Activated CD8-positive, alpha-beta T cell treated with anti-CD3 and anti-CD28 coated beads for 36 hours (primary cell): ENCODE data around the gene COL18A1. TPM values are rescaled to one million over a fixed set of nuclear protein-coding genes. Genes with fewer than 3 reads are reported as not detected.

Source experiments
- ATAC-seq: fragments of 200-7000 bp; cut with Tn5 transposase; one replicate; pipeline ENCODE4 v1.10.0; 2021; ENCODE audit warnings: mild to moderate bottlenecking, moderate library complexity
- CTCF ChIA-PET: fragments of 350-600 bp; sonication (Branson Sonifier 250); formaldehyde crosslinking; loops from one replicate; lab custom pipeline; 2021; ENCODE audit warnings: antibody characterized with exemption; lab: Charles Lee
- POLR2A ChIA-PET: fragments of 350-600 bp; sonication (Branson Sonifier 250); formaldehyde crosslinking; loops from one replicate; lab custom pipeline; 2021; ENCODE audit warnings: antibody characterized with exemption; lab: Charles Lee
- DNase-seq: peaks from one replicate; pipeline ENCODE4 v3.0.0-alpha.2; 2020
- H3K27ac Mint-ChIP-seq: one replicate; pipeline ENCODE4 v1.8.0; 2021; ENCODE audit warnings: mild to moderate bottlenecking, mixed read lengths
- H3K27me3 Mint-ChIP-seq: one replicate; pipeline ENCODE4 v1.8.0; 2021; ENCODE audit warnings: mixed read lengths
- H3K36me3 Mint-ChIP-seq: one replicate; pipeline ENCODE4 v1.8.0; 2021; ENCODE audit warnings: low read depth, mixed read lengths
- H3K4me1 Mint-ChIP-seq: one replicate; pipeline ENCODE4 v1.8.0; 2021; ENCODE audit warnings: low read depth, mixed read lengths
- H3K4me3 Mint-ChIP-seq: one replicate; pipeline ENCODE4 v1.8.0; 2021; ENCODE audit warnings: mild to moderate bottlenecking, moderate library complexity, mixed read lengths
- H3K9me3 Mint-ChIP-seq: one replicate; pipeline ENCODE4 v1.8.0; 2021; ENCODE audit warnings: mixed read lengths
- intact Hi-C: fragments of 100-400 bp; cut with micrococcal nuclease; formaldehyde crosslinking; loops from one replicate; pipeline ENCODE4 v1.10.0; 2022
- total RNA-seq, 2 experiments: library from RNA; stranded (reverse); gene quantifications; one replicate each; pipeline ENCODE4 v1.2.3, GENCODE V29; 2021
- TF ChIP-seq, protein P1 (sequence below): fragments of 200-600 bp; IDR thresholded peaks from one replicate; pipeline ENCODE4 v1.8.0; 2022; ENCODE audit warnings: antibody characterized with exemption, mild to moderate bottlenecking

The COL18A1 gene
- total RNA-seq, 2 experiments from 2014 or later, result 9.4 to 9.7 TPM

DNA sequence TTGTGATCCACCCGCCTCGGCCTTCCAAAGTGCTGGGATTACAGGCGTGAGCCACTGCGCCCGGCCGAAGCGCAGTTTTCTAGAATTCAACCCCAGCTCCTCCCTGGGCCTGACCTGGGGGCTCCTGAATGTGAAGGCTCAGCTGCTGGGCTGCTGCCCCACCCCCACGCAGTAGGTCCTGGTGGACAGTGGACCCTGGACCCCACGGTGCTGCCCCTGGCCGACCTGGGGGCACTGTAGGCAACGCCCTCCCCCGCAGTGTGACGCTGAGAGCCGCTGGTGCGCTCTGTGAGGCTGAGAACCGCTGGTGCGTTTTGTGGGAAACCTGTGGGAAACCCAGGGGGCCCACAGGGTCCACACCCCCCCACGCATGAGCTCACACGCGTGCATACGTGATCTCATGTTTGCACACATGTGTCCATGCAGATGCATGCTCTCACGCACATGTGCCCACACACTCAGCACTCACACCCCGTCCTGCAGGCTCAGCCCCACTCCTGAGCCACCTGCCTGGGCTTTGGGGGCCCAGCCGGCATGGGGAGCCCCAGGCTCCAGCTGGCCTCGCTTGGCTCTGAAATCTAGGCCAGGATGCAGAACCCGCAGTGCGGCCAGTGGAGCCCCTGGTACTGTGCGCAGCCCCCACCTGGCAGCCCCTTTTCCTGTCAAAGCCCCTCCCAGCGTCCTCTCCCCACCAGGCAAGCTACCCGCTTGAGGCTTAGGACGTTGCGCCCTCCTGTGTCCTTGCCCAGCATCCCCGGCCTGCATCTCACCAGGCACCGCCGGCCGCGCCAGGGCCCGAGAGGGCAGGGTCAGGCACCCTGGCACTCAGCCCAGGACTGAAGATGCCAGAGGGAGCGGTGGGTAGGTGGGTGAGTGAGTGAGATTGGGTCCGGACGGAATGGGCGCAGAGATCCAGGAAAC, 67.7 kb downstream of the COL18A1 start:
- Mint-ChIP-seq H3K4me3 (no peak overlapping the region), H3K36me3 (no peaks in the 10 kb centered on the region), H3K27me3 (no peaks in the 10 kb centered on the region), H3K9me3 (no peaks in the 10 kb centered on the region), H3K27ac (no peak overlapping the region), H3K4me1 (peaks cover 17% of the 10 kb centered on the region)
- intact Hi-C loops, result loop anchor here (10.0 kb wide), 1 partner anchor 352 kb away; no protein-coding TSS in a partner anchor
- DNase-seq, result no peak
- ChIA-PET CTCF (no interaction called here), POLR2A (no interaction called here)
- ATAC-seq, result no peak
- TF ChIP-seq, protein P1, sequence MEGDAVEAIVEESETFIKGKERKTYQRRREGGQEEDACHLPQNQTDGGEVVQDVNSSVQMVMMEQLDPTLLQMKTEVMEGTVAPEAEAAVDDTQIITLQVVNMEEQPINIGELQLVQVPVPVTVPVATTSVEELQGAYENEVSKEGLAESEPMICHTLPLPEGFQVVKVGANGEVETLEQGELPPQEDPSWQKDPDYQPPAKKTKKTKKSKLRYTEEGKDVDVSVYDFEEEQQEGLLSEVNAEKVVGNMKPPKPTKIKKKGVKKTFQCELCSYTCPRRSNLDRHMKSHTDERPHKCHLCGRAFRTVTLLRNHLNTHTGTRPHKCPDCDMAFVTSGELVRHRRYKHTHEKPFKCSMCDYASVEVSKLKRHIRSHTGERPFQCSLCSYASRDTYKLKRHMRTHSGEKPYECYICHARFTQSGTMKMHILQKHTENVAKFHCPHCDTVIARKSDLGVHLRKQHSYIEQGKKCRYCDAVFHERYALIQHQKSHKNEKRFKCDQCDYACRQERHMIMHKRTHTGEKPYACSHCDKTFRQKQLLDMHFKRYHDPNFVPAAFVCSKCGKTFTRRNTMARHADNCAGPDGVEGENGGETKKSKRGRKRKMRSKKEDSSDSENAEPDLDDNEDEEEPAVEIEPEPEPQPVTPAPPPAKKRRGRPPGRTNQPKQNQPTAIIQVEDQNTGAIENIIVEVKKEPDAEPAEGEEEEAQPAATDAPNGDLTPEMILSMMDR, result no peak

DNA sequence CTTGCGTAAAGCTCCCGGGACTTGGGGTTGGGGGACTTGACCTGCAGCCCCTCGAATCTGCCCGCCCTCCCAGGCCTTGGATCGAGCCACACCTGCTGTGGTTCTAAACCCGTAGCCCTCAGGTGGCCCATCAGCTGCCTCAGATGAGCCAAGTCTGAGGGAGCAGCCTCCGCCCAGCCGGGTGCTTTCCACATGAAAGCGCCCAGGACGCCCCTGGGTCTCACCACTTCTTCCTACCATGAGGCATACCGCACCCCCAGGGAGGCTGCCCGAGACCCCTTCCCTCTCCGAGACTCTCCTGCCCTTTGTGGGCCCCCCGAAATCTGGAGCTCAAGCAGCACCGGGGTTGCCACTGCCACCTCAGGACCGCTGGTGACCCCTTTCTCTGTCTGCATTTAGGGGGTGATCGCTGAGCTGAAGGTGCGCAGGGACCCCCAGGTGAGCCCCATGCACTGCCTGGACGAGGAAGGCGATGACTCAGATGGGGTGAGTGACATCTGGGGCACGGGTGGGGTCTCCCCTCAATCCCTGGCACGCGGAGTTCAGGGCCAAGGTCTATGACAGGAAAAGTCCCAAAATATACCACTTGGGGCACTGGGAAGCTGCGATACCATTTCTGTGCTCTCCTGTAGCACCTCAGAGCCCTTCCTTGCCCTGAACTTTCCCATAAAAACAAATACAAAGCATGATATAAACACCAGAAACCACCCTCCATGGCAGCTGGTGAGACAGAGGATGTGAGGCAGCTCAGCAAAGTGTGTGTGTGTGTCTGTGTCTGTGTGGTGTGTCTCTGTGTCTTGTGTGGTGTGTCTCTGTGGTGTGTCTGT, 68.7 kb downstream of the COL18A1 start:
- DNase-seq (no peak), ATAC-seq (no peak)
- CTCF ChIA-PET, result no interaction called here
- H3K4me3 Mint-ChIP-seq, result no peak overlapping the region
- H3K9me3 Mint-ChIP-seq, result no peaks in the 10 kb centered on the region
- no peaks in the 10 kb centered on the region for H3K27me3 Mint-ChIP-seq
- TF ChIP-seq, protein P1, result no peak
- no peaks in the 10 kb centered on the region for H3K36me3 Mint-ChIP-seq
- POLR2A ChIA-PET, result no interaction called here
- intact Hi-C loops, result loop anchor here (10.0 kb wide), 1 partner anchor 351 kb away; no protein-coding TSS in a partner anchor
- H3K4me1 Mint-ChIP-seq, result peaks cover 26% of the 10 kb centered on the region
- H3K27ac Mint-ChIP-seq, result no peak overlapping the region

DNA sequence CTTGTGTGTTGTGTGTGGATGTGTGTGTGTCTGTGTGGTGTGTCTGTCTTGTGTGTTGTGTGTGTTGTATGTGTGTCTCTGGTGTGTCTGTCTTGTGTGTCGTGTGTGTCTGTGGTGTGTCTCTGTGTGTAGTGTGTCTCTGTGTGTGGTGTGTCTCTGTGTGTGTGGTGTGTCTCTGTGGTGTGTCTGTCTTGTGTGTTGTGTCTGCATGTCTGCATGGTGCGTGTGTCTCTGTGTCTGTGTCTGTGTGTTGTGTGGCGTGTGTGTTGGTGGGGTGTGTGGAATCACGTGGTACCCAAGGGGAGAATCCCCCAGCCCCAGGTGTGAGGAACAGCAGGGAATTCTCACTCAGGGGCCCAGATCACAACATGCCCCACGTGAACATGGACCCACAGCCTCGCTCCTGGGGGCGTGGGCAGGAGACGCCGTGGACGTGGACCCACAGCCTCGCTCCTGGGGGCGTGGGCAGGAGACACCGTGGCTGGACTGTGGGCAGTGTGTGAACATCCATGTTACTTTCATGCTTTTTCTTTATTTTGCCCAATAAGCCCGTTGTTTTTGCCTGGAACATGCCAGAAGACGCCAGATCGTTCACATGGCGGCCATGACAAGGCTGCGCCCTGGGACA, 69.5 kb downstream of the COL18A1 start:
- POLR2A ChIA-PET, result no interaction called here
- no peak overlapping the region for H3K27ac Mint-ChIP-seq
- intact Hi-C loops, result loop anchor here (10.0 kb wide), 1 partner anchor 350 kb away; no protein-coding TSS in a partner anchor
- H3K27me3 Mint-ChIP-seq, result no peaks in the 10 kb centered on the region
- CTCF ChIA-PET, result no interaction called here
- no peak for ATAC-seq
- H3K36me3 Mint-ChIP-seq, result no peaks in the 10 kb centered on the region
- H3K9me3 Mint-ChIP-seq, result no peaks in the 10 kb centered on the region
- no peak for DNase-seq
- H3K4me1 Mint-ChIP-seq, result peaks cover 33% of the 10 kb centered on the region
- no peak overlapping the region for H3K4me3 Mint-ChIP-seq
- TF ChIP-seq, protein P1, result no peak

GRCh38 chr21:45475004-45475685, 70.2 kb downstream of the COL18A1 start:
- H3K36me3 Mint-ChIP-seq, result no peaks in the 10 kb centered on the region
- ChIA-PET POLR2A (interaction anchor here (0.6 kb wide), 1 partner anchor 410 kb away, joined by 3 read pairs; no protein-coding TSS in a partner anchor), CTCF (no interaction called here)
- DNase-seq (no peak), ATAC-seq (no peak)
- H3K27me3 Mint-ChIP-seq, result no peaks in the 10 kb centered on the region
- H3K4me3 Mint-ChIP-seq, result no peak overlapping the region
- H3K4me1 Mint-ChIP-seq, result peaks cover 34% of the 10 kb centered on the region
- intact Hi-C loops, result loop anchor here (5.0 to 10.0 kb wide), 2 partner anchors 122 to 350 kb away; no protein-coding TSS in a partner anchor
- no peak overlapping the region for H3K27ac Mint-ChIP-seq
- no peaks in the 10 kb centered on the region for H3K9me3 Mint-ChIP-seq
- TF ChIP-seq, protein P1, result no peak
